ENCODE data around the gene CCDC9.

DNA sequence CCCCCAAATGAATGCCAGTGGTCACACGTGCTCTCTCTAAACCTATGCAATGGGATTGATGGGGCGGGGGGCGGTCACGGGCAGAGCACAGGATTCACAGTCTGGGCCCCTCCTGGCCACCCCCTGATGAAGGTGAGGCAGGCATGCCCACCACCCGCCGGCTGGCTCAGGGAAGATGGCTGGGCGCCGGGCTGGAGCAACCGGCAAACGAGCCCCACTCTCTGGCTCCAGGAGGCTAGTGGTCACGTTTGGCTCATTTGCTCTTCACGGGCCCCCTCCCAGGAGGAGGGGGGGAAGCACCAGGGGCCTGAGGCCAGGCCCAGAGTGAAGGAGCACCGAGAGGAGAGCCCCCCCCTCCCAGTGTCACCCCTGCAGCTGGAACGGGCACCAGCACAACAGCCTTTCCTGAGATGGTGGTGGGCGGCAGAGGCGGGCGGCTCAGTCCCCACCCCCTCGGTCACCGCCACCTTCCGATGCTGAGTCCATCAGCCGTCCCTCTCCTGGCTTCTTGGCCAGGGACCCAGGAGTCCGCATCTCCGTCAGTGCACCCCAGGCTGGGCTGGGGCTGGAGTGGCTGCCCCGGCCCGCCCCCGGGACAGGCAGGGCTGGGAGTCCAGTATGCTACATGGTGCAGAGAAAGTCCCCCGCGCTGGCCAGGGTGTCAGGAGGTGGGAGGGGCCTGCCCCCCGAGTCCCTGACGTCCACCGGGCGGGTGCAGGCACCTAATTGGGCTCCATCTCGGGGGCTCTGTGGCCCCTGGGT lies 35.1 kb upstream of the CCDC9 start:
- no peak for TF ChIP-seq ARNTL (CRISPR knock-in tag; IDR thresholded peaks at IDR 0.05; ENCODE audit: borderline replicate concordance, low read depth)
- no peak for TF ChIP-seq PPARA (CRISPR knock-in tag; IDR thresholded peaks at IDR 0.05; ENCODE audit: borderline replicate concordance)
- no peak for TF ChIP-seq ZNF565 (CRISPR knock-in tag; conservative IDR thresholded peaks at IDR 0.05; ENCODE audit: low read depth)
- TF ChIP-seq ZFP3 (CRISPR knock-in tag; IDR thresholded peaks at IDR 0.05) = no peak
- no peak for TF ChIP-seq TCF4 (CRISPR knock-in tag; IDR thresholded peaks at IDR 0.05; ENCODE audit: borderline replicate concordance)
- no peak for TF ChIP-seq ZNF8 (CRISPR knock-in tag; IDR thresholded peaks at IDR 0.05)
- TF ChIP-seq RARB (CRISPR knock-in tag; IDR thresholded peaks at IDR 0.05) = no peak
- TF ChIP-seq BACH2 (CRISPR knock-in tag; IDR thresholded peaks at IDR 0.05; ENCODE audit: borderline replicate concordance) = no peak
- TF ChIP-seq PATZ1 (CRISPR knock-in tag; IDR thresholded peaks at IDR 0.05; ENCODE audit: borderline replicate concordance) = no peak
- TF ChIP-seq CSDC2 (CRISPR knock-in tag; IDR thresholded peaks at IDR 0.05) = no peak
- TF ChIP-seq, protein P1, sequence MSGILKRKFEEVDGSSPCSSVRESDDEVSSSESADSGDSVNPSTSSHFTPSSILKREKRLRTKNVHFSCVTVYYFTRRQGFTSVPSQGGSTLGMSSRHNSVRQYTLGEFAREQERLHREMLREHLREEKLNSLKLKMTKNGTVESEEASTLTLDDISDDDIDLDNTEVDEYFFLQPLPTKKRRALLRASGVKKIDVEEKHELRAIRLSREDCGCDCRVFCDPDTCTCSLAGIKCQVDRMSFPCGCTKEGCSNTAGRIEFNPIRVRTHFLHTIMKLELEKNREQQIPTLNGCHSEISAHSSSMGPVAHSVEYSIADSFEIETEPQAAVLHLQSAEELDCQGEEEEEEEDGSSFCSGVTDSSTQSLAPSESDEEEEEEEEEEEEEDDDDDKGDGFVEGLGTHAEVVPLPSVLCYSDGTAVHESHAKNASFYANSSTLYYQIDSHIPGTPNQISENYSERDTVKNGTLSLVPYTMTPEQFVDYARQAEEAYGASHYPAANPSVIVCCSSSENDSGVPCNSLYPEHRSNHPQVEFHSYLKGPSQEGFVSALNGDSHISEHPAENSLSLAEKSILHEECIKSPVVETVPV (CRISPR knock-in tag; IDR thresholded peaks at IDR 0.05) = no peak
- TF ChIP-seq ZFP30 (CRISPR knock-in tag; IDR thresholded peaks at IDR 0.05) = no peak

Measured in SK-N-SH treated with all-trans-retinoic acid at 6 μM for 48 hours (cell line).